K562 (cell line): ENCODE data around the gene BAZ2A. TPM values are rescaled to one million over a fixed set of nuclear protein-coding genes. Genes with fewer than 3 reads are reported as not detected.

Source experiments
- BACH1 ChIP-seq: fragments of 200-800 bp; sonication (Bioruptor generic); IDR thresholded peaks from 2 replicates; pipeline ENCODE4 v1.6.1; 2016; ENCODE audit warnings: missing genetic modification characterization, missing compliant biosample characterization
- CBX5 ChIP-seq: IDR thresholded peaks from 2 replicates; pipeline ENCODE4 v1.6.1; 2014; ENCODE audit warnings: low read depth, borderline replicate concordance
- EP400 ChIP-seq: fragments of 450-650 bp; IDR thresholded peaks from 2 replicates; pipeline ENCODE4 v1.6.1; 2017; ENCODE audit warnings: antibody characterized with exemption, mild to moderate bottlenecking, moderate library complexity
- FOXK2 ChIP-seq, 2 experiments: fragments of 450-650 bp; IDR thresholded peaks in 1 of 2; conservative IDR thresholded peaks in 1 of 2; 2 replicates each; pipeline ENCODE4 v1.6.1; 2016; ENCODE audit warnings: low read depth in 2 of 2, mild to moderate bottlenecking in 1 of 2
- GTF2E2 ChIP-seq: fragments of 200-800 bp; sonication (Bioruptor generic); IDR thresholded peaks from 2 replicates; pipeline ENCODE4 v1.6.1; 2016; ENCODE audit warnings: missing genetic modification characterization, missing compliant biosample characterization
- HBP1 ChIP-seq: fragments of 450-650 bp; formaldehyde crosslinking; IDR thresholded peaks from 2 replicates; pipeline ENCODE4 v1.4.0; 2022; ENCODE audit warnings: missing genetic modification characterization
- HNRNPUL1 ChIP-seq: fragments of 200-400 bp; formaldehyde crosslinking; IDR thresholded peaks from 2 replicates; pipeline ENCODE4 v1.6.1; 2017; ENCODE audit warnings: low read length
- LCOR ChIP-seq: sonication (generic); formaldehyde crosslinking; IDR thresholded peaks from 2 replicates; pipeline ENCODE4 v1.8.0; 2022; ENCODE audit warnings: mild to moderate bottlenecking, missing genetic modification reagents
- MIER1 ChIP-seq: fragments of 450-650 bp; IDR thresholded peaks from 2 replicates; pipeline ENCODE4 v1.6.1; 2016; ENCODE audit warnings: antibody characterized with exemption, mild to moderate bottlenecking, low read depth
- NCOR1 ChIP-seq: fragments of 450-650 bp; IDR thresholded peaks from 2 replicates; pipeline ENCODE4 v1.6.1; 2016; ENCODE audit warnings: mild to moderate bottlenecking, moderate library complexity
- NFATC3 ChIP-seq: fragments of 450-650 bp; IDR thresholded peaks from 2 replicates; pipeline ENCODE4 v1.6.1; 2017; ENCODE audit warnings: mild to moderate bottlenecking
- NR2C2 ChIP-seq, 2 experiments: fragments of 200-800 bp in 1 of 2; sonication (Bioruptor generic) in 1 of 2; sonication (generic) in 1 of 2; formaldehyde crosslinking in 1 of 2; IDR thresholded peaks; 2 replicates each; pipeline versions ENCODE4 v1.6.1 to v1.8.0; 2016 to 2022; ENCODE audit warnings: mild to moderate bottlenecking in 1 of 2, missing compliant biosample characterization in 1 of 2, missing genetic modification characterization in 1 of 2, missing genetic modification reagents in 1 of 2
- PREB ChIP-seq: sonication (generic); formaldehyde crosslinking; IDR thresholded peaks from 2 replicates; pipeline ENCODE4 v1.8.1; 2023; ENCODE audit warnings: mild to moderate bottlenecking, missing genetic modification reagents
- XRCC5 ChIP-seq: fragments of 200-400 bp; formaldehyde crosslinking; IDR thresholded peaks from 2 replicates; pipeline ENCODE4 v1.6.1; 2017; ENCODE audit warnings: low read depth, mild to moderate bottlenecking, low read length
- ZKSCAN8 ChIP-seq: fragments of 200-800 bp; sonication (Bioruptor generic); IDR thresholded peaks from 2 replicates; pipeline ENCODE4 v1.6.1; 2016; ENCODE audit warnings: missing genetic modification characterization, missing compliant biosample characterization
- ZNF146 ChIP-seq: IDR thresholded peaks from one replicate; pipeline ENCODE4 v1.6.1; 2018; ENCODE audit warnings: missing compliant biosample characterization; ENCODE audit not compliant: unreplicated experiment
- ZNF217 ChIP-seq: sonication (generic); formaldehyde crosslinking; IDR thresholded peaks from 2 replicates; pipeline ENCODE4 v1.8.0; 2022; ENCODE audit warnings: mild to moderate bottlenecking, missing genetic modification reagents
- ZNF695 ChIP-seq: fragments of 450-650 bp; formaldehyde crosslinking; IDR thresholded peaks from 2 replicates; pipeline ENCODE4 v1.4.0; 2020; ENCODE audit warnings: mild to moderate bottlenecking, moderate library complexity
- ZNF76 ChIP-seq: fragments of 250-450 bp; sonication (Bioruptor Pico); IDR thresholded peaks from 2 replicates; pipeline ENCODE4 v1.4.0; 2020; ENCODE audit warnings: mild to moderate bottlenecking, moderate library complexity, borderline replicate concordance
- ZZZ3 ChIP-seq: fragments of 450-650 bp; IDR thresholded peaks from 2 replicates; pipeline ENCODE4 v1.6.1; 2016; ENCODE audit warnings: antibody characterized with exemption, mild to moderate bottlenecking, moderate library complexity
- polyA plus RNA-seq, 8 experiments: library from polyadenylated mRNA; depleted of rRNA in 4 of 8; stranded (reverse) in 5 of 8; unstranded in 3 of 8; fragments of >200 nt; fragmentation: Nextera tagmentation in 2 of 8; fragmentation: Illumina TruSeq in 1 of 8; extraction: Ambion mirVana in 2 of 8; extraction: Trizol in 1 of 8; gene quantifications; 2 replicates each; pipeline versions ENCODE4 v1.2.1 to v1.2.3, GENCODE V29; 2011 to 2014; ENCODE audit warnings: inconsistent platforms in 1 of 8, missing spikeins in 1 of 8
- total RNA-seq, 7 experiments: library from RNA; depleted of rRNA in 6 of 7; stranded (reverse); fragments of >200 nt in 6 of 7; fragmentation: Illumina TruSeq in 2 of 7; extraction: Trizol in 2 of 7; gene quantifications; 2 replicates each; pipeline versions ENCODE4 v1.2.1 to v1.2.3, GENCODE V29; 2011 to 2021; ENCODE audit warnings: low replicate concordance in 1 of 7
- TF ChIP-seq, protein P1 (sequence below): fragments of 450-650 bp; conservative IDR thresholded peaks from 2 replicates; pipeline ENCODE4 v1.6.1; 2016; ENCODE audit warnings: missing genetic modification characterization, low read depth, mild to moderate bottlenecking, missing compliant biosample characterization, moderate library complexity
- TF ChIP-seq, protein P2 (sequence below): IDR thresholded peaks from 3 replicates; pipeline ENCODE4 v1.6.1; 2011; ENCODE audit warnings: borderline replicate concordance, mild to moderate bottlenecking; ENCODE audit not compliant: insufficient read length, insufficient read depth

Gene BAZ2A
- total and polyA plus RNA-seq, 9 of the 15 experiments (the other 6 are each of a cell fraction or from before 2014, with no cell fraction given) = 4.5 to 86.4 (median 26.2) TPM

GRCh38 chr12:56628671-56629458 lies 1.3 kb downstream of the BAZ2A start (continued):
- TF ChIP-seq FOXK2 (conservative IDR thresholded peaks at IDR 0.05 in 1 of 2, IDR thresholded peaks at IDR 0.05 in 1 of 2; ENCODE audit: low read depth in 2 of 2) (peak in 1 of 2 experiments; percentile 57; a peak in 2 of 4 replicates), PREB (CRISPR knock-in tag) (no peak), XRCC5 (no peak), MIER1 (no peak), ZNF695 (CRISPR knock-in tag) (no peak), GTF2E2 (tag) (no peak), NFATC3 (no peak), CBX5 (no peak), HBP1 (CRISPR knock-in tag) (no peak), ZNF217 (CRISPR knock-in tag) (no peak), BACH1 (tag) (no peak), ZKSCAN8 (CRISPR knock-in tag) (no peak), NCOR1 (no peak), LCOR (CRISPR knock-in tag) (no peak), EP400 (peak; percentile 51), ZZZ3 (no peak), ZNF146 (CRISPR knock-in tag) (no peak), NR2C2 (CRISPR knock-in tag; IDR thresholded peaks at IDR 0.05) (no peak), NR2C2 (tag; IDR thresholded peaks at IDR 0.05) (peak; percentile 66; the same call in 1 of the 2 replicates), HNRNPUL1 (no peak), ZNF76 (CRISPR knock-in tag) (no peak)
- TF ChIP-seq, protein P1, sequence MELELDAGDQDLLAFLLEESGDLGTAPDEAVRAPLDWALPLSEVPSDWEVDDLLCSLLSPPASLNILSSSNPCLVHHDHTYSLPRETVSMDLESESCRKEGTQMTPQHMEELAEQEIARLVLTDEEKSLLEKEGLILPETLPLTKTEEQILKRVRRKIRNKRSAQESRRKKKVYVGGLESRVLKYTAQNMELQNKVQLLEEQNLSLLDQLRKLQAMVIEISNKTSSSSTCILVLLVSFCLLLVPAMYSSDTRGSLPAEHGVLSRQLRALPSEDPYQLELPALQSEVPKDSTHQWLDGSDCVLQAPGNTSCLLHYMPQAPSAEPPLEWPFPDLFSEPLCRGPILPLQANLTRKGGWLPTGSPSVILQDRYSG (tag) = no peak
- TF ChIP-seq, protein P2, sequence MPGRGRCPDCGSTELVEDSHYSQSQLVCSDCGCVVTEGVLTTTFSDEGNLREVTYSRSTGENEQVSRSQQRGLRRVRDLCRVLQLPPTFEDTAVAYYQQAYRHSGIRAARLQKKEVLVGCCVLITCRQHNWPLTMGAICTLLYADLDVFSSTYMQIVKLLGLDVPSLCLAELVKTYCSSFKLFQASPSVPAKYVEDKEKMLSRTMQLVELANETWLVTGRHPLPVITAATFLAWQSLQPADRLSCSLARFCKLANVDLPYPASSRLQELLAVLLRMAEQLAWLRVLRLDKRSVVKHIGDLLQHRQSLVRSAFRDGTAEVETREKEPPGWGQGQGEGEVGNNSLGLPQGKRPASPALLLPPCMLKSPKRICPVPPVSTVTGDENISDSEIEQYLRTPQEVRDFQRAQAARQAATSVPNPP = no peak
